NCI-H1105 treated with DMSO at 0.1 percent for 48 hours (cell line): Measurements from ENCODE around the gene PRKG2.
"Not testable (repeated sequence)": the region's sequence is repeated elsewhere in the genome, so short reads cannot be mapped to it uniquely, and the experiment has no call there.

ENCODE experiments used
- DNase-seq: peaks from one replicate; lab custom pipeline; 2025; lab: John Stamatoyannopoulos, UW

The PRKG2 gene

DNA sequence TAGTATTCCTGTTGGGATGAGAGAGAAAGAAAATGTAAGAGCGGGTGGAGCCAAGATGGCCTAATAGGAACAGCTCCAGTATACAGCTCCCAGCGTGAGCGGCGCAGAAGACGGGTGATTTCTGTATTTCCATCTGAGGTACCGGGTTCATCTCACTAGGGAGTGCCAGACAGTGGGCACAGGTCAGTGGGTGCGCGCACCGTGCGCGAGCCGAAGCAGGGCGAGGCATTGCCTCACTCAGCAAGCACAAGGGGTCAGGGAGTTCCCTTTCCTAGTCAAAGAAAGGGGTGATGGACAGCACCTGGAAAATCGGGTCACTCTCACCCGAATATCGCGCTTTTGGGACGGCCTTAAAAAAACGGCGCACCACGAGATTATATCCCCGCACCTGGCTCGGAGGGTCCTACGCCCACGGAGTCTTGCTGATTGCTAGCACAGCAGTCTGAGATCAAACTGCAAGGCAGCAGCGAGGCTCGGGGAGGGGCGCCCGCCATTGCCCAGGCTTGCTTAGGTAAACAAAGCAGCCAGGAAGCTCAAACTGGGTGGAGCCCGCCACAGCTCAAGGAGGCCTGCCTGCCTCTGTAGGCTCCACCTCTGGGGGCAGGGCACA, 61.2 kb downstream of the PRKG2 start:
- not testable (repeated sequence) for DNase-seq

DNA sequence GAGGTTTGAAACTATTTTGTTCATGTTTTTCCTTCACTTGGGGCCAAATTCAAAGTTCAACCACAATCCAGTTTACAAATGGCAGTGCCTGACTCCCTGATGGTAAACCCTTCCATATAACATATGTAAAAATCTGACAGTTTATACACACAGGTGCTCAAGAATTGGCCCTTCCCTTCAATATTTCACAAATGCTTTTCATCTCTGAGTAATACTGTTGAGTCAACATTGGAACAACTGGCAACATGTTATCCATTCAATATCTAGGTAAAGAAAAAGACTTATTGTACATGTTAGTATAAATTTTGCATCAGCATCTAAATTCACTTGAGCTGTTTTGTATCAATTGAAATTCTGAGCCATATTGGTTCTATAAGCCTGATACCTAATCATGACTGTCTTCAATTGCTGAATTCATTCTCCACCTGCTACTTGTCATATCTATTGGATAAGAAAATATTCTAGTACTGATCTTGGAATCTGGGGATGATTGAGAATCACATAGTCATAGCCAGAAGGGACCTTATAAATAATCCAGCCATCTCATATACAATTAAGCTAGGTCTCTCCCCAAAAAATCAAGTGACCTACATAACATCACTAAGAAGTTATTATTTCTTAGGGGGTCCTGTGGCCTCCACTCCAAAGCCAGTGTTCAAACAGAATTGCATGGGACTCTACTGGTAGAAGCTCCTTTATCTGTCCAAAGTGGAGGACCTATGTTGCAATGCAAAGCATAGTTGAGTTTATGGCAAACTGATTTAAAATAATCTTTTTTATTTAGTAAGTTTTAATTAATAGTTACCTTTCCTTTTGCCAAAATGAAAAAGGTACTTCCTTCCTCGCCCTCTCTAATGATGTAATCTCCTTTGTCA, 61.9 kb downstream of the PRKG2 start:
- peak; percentile 29 for DNase-seq

DNA sequence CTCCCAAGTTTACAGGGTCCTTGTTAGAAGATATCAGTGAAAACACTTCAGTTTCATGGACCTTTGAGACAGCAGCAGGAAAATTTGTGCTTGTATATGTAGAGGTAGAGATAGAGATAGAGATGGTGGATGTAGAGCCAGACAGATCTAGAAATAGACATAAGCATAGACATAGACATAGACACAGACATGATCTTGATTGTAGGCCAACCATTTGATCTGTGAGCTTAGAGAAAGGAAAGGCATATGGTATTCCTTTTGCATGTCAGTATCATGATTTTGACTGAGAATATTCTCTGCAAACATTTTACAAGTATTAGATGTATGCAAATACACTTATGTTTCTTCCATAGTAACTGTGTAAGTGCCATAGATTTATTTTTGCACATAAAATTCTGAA, 65.0 kb downstream of the PRKG2 start:
- no peak for DNase-seq

DNA sequence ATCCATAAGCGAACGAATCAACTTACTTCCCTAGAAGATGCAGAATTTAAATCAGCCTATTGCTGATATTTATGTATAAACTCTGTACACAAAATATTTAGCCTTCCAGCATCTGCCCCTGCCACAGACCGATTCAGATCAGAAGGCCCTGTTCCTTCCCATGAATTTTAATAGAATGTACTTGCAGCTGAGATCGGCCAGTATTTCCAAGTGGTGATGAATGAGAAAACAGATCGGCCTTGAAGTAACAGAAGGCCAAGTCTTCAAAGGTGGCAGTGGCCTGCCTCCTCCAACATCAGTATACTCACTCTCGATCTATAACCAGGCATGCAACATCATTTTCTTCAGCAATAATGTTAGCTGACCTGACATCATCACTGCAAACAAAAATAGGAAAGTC, 66.4 kb downstream of the PRKG2 start:
- no peak for DNase-seq

DNA sequence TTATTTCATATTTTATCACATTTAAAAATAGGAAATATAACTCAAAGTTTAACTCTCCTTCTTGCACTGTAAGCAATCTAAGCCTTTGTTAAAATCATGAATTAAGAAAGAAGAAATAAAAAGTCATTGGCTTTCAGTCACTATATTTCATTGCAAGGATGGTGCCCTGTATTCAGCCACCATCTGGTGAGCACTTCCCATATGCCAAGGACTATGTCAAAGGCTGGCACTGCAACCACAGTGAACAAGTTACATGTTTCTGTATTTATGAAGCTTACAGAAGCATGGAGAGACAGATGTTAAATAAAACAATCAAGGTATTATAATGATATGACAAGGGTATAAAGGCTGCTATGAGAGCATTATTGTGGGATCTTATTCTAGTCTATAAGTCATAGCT, 68.6 kb downstream of the PRKG2 start:
- no peak for DNase-seq

DNA sequence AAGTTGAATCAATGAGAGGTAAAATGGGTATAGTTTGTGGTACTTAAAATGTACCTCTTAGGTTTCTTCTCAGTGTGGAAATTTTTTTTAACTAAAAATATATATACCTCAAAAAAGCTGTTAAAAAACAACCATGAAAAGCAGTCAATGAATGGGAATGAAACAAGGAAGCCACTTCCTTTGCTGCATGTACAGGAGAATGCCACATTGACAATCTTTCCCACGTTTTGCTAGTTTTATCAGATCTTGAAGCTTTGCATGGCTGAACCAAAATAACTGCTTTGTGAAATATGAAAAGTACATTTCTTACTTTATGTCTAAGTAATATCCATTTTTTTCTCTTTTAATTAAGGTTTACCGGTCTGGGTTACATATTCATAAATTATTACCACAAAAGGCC, 71.8 kb downstream of the PRKG2 start:
- no peak for DNase-seq

DNA sequence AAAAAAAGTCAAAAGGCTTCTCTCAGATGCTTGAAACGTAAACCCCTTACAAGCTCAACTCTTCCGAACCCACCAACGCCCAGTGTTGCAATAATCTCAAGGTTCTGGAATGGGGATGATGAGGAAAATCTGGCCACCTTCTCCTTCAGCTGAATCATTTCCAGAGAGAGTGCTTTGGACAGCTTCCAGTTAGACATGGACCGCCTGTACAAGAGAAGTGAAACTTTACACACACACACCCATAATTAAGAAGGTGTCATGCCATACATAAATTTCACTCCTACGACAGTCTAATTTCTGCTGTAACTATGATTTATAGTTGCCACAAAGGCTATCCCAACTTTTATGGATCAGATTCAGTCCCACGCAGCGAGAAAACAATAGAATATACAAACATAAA, 72.3 kb downstream of the PRKG2 start:
- DNase-seq = peak; percentile 23

DNA sequence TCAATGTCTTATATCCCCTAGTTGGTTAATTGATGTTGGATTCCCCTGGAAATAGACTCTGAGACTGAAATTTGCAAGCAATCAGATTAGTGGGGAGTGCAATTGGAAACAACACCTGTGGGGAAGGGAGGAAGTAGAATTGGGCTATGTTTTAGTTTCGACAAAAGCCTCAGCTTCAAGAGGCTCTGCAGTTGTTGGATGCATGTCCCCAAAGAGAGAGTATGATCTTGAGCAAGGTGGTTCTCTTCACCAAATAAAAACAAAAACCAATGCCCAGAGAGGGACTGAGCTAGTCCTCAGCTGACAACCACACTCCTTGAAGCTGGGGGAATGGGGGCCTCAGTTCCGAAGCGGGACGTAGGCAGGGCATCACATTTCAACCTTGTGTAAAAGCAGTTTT, 77.1 kb downstream of the PRKG2 start:
- no peak for DNase-seq

DNA sequence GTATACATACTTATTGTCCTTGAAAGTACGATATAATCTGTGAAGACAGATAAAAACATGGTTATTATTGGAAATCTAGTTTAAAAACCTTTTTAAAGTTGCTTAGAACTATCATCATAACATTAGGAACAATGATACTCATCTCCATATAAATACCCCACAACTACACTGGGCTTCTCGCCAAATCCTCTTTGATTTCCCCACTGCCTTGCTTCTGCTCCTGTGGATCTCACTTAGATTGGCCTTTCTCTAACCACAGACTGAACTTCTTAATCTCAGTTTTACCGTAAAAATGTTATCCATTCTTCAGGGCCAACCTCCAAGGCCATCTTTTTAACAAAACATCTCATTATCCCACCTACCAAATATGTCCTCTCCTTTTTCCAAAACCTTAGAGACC, 77.6 kb downstream of the PRKG2 start:
- DNase-seq = peak; percentile 6

DNA sequence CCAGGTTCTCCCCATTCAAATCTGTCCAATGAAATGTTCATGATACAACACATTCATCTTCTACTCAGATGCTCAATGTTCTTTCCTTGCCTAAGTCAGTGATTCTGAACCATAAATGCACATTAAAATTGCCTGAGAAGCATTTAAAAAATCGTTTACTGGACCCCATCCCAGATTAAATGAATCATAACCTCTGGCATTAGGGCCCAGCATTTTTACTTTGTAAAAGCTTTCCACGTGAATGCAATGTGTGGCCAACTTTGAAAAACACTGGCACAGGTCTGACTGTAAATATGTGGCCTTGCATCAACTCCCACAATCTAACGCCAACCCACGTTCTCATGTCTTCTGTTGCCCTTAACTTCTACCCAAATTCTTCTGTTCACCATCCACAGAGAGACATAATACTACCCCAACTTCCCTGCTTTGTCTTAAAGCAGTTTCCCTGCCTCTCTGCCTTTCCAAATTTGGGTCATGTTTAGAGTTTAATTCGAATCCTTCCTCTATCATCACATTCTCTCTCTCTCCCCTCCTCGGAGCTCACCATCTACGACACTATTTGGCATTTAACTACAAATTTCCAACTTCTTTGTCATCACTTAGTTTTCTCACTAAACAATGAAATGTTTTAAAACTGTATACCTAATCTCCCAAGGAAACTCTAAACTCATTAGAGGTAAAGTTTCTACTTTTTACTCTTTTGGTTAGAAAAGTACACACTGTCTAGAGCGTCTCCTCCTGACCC, 78.7 kb downstream of the PRKG2 start:
- no peak for DNase-seq

DNA sequence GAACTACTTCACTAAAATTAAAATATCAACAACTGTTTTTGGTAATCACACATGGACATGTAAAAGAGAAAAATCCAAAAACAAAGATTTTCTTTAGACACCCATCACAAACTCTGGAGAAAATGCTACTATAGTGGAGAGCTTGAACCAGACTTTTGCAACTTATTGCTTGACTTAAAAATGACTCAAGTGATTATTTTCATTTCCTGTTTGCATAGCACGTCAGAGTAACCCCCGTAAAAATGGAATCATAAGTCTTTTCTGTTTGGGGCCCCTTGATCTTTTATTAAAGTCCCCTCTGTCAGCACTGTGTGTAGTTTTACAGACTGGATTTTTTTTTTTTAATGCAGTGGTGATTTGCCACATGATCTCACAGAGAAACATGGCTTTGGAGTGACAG, 79.5 kb downstream of the PRKG2 start:
- DNase-seq = no peak

DNA sequence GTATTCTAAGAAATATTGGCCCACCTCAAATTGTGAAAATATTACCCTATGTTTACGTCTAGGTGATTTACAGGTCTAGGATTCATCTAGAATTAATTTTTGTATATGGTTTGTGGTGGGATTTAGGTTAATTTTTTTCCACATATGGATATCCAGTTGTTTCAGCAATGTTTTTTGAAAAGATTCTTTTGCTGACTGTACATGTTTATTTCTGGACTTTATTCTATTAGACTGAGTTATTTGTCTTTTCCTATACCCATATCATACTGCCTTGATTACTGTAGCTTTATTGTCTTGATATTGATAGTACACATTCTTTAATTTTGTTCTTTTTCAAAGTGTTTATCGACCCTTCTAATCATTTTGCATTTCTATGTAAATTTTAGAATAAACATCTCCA, 83.5 kb downstream of the PRKG2 start:
- no peak for DNase-seq

DNA sequence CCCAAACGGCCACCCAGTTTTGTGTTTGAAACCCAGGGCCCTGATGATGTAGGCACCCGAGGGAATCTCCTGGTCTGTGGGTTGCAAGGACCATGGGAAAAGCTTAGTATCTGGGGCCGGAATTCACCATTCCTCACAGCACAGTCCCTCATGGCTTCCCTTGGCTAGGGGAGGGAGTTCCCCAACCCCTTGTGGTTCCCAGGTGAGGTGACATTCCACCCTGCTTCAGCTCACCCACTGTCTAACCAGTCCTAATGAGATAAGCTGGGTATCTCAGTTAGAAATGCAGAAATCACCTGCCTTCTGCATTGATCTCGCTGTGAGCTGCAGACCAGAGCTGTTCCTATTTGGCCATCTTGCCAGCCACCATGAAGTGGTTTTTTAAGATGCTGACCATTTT, 84.0 kb downstream of the PRKG2 start:
- no peak for DNase-seq

DNA sequence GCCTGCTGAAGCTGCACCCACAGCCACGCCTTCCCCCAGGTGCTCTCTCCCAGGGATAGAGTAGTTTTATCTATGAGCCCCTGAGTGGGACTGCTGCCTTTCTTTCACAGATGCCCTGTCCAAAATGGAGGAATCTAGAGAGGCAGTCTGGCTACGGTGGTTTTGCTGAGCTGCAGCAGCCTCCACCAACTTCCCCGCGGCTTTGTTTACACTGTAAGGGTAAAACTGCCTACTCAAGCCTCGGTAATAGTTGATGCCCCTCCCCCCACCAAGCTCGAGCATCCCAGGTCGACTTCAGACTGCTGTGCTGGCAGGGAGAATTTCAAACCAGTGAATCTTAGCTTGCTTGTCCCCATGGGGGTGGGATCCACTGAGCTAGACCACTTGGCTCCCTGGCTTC, 84.5 kb downstream of the PRKG2 start:
- no peak for DNase-seq

DNA sequence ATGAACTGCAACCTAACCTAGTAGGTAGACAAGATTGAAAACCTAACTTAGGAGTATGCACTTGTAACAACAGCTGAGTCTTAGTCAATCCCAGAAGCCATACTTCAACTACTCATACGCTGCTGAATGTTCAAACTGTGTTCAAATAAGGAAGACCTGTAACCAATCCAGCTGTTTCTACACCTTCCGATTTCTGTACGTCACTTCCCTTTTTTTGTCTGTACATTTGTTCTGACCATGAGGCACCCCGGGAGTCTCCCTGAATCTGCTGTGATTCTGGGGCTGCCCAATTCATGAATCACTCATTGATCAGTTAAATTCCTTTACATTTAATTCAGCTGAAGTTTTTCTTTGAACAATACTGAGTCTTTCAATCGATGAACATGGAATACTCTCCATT, 95.0 kb downstream of the PRKG2 start:
- no peak for DNase-seq

DNA sequence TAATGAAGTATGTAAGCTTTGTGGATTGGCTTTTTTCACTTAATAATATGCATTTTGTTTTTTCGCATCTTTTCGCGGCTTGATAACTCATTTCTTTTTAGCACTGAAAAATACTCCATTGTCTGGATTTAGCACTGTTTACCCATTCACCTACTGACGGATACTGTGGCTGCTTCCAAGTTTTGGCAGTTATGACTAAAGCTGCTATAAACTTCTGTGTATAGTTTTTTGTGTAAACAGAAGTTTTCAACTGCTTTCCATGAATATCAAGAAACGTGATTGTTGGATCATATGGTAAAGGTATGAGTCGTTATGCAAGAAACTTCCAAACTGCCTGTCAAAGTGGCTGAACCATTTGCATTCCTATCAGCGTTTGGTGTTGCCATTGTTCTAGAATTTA, 96.9 kb downstream of the PRKG2 start:
- DNase-seq = no peak

DNA sequence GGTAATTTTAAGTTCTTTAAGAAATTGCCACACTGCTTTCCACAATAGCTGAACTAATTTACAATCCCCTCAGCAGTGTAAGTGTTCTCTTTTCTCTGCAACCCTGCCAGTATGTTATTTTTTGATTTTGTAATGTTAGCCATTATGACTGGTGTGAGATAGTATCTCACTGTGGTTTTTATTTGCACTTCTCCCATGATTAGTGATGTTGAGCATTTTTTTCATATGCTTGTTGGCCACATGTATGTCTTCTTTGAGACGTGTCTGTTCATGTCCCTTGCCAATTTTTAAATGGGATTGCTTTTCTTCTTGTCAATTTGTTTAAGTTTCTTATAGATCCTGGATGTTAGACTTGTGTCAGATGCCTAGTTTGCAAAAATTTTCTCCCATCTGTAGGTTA, 98.5 kb downstream of the PRKG2 start:
- no peak for DNase-seq

DNA sequence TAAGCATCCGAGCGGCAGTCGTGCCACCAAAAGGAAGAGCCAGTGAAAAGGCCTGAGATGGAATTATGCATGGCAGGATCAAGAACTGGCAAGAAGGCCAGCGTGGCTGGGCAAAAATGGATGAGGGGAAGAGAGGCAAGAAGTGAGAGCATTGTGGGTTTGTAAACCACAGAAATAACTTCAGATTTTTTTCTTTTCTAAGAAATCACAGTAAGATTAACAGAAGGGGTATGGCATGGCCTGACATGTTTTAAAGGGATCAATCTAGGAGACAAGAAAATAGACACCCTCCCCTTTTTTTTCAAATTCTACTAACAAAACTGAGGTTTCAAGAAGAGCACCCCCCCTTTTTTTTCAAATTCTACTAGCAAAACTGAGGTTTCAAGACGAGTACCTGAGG, 102.0 kb downstream of the PRKG2 start:
- DNase-seq = no peak

DNA sequence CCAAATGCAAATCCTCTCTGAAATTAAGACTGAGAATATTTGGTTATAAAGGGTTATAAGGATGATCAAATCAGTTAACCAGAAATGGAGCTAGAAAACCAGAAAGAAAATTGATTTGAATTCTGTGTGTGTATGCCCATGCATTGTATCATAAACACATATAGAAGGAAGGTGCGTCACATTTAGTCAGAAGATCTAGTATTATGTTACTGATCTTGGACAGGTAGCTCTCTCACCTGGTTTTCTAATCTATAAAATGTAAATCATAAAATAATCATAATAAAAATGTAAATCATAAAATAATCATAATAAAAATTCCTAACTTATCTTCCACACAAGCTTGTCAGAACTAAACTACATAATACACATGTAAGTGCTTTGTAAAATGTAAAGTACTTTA, 105.7 kb downstream of the PRKG2 start:
- no peak for DNase-seq

DNA sequence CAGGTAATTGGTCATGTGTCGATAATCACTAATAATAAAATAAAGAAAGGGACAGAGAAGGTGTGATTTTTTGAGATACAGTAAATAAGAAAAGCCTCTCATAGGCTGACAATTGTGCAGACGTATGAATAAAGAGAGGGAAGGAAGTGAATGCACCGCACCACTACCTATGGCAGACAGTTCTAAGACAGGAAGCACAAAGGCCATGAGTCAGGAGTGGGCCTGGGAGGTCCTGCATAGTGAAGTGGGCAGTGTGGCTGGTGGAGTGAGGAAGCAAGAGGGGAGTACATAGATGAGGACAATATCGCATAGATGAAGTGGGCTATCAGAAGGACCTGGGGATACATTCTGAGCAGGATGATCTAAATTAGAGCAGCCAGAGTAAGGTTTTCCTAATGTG, 108.9 kb downstream of the PRKG2 start:
- no peak for DNase-seq

DNA sequence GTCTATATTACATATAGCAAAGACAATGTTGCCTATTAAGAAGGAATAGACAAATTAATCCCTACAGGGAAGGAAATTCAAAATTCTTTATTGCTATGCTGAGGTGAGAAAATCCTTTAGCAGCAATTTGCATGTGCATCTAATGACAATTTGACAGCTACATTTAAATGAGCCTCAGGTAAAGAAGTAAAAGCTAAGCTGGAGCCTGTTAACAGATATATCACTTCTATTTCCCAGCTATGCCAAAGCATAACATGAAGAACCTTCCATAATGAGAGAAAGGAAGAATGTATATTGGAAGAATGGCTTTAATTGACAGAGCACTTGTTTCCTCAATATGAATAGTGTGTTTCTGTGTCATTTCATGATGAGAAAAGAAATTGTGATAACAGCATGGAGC, 112.9 kb downstream of the PRKG2 start:
- no peak for DNase-seq

DNA sequence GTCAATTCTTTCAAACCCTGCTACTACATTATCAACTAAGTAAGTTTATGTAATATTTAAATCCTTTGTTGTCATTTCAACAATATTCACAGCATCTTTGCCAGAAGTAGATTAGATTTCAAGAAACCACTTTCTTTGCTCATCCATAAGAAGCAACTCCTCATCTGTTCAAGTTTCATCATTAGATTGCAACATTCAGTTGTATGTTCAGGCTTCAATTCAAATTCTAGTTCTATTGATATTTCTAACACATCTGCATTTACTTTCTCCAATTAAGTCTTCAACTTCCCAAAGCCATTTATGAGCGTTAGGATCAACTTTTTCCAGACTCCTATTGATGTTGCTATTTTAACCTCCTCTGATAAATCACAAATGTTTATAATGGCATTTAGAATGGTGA, 118.5 kb downstream of the PRKG2 start:
- no peak for DNase-seq

DNA sequence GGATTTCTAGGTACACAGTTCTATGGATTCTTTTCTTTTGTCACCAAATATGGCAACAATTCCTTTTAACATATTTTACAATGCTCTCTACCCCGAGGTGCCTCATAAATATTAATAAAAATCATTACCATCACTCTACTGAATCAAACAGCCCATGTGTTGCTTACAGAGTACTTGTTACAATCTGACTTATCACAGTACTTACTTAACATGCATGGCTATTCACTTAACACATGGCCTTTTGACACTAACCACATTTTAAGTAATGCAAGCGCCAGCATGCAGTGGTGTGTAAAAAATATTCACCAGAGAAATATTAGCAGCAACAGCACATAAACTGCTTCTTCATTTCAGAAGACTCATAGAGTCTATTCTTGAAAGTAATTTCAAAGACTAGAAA, 119.6 kb downstream of the PRKG2 start:
- no peak for DNase-seq
